Mammary epithelial cell (primary cell): ENCODE results near the gene SMAD1.

ENCODE experiments used
- CTCF ChIP-seq, 2 donors: IDR thresholded peaks in 1 of 2; conservative IDR thresholded peaks in 1 of 2; 2 replicates each; pipeline ENCODE4 v1.5.1; 2011 to 2012; ENCODE audit warnings: inconsistent platforms in 2 of 2, low read length in 2 of 2, mild to moderate bottlenecking in 2 of 2, control low read depth in 1 of 2, low read depth in 1 of 2; ENCODE audit not compliant: insufficient read depth in 1 of 2; ENCODE audit errors: extremely low read depth in 1 of 2
- EZH2 ChIP-seq: IDR thresholded peaks from 2 replicates; pipeline ENCODE4 v1.6.1; 2012; ENCODE audit warnings: low read length, inconsistent platforms, borderline replicate concordance

- TF ChIP-seq CTCF (conservative IDR thresholded peaks at IDR 0.05 in 1 of 2, IDR thresholded peaks at IDR 0.05 in 1 of 2; ENCODE audit: extremely low read depth in 1 of 2, insufficient read depth in 1 of 2, low read depth in 1 of 2, low read length in 2 of 2), result no peak
- no peak for TF ChIP-seq EZH2
Observed at GRCh38 chr4:145605941-145606340, 124.3 kb downstream of the SMAD1 start.
